HL-60 (cell line): ENCODE measurements around the gene BRD3.

Experiments
- DNase-seq, 2 experiments: peaks; one replicate each; pipeline ENCODE4 v3.0.0-alpha.2; 2010 to 2020; ENCODE audit warnings: low read depth in 1 of 2, low spot score in 1 of 2
- H3K27ac ChIP-seq: fragments of 250-450 bp; sonication (Bioruptor Pico); replicated peaks from 2 replicates; pipeline ENCODE4 v1.5.1; 2020; ENCODE audit warnings: mild to moderate bottlenecking, moderate library complexity
- H3K27me3 ChIP-seq: fragments of 250-450 bp; sonication (Bioruptor Pico); 2 replicates; pipeline ENCODE4 v1.5.1; 2021; ENCODE audit warnings: mild to moderate bottlenecking, moderate library complexity; ENCODE audit not compliant: insufficient read depth, poor library complexity, severe bottlenecking
- H3K4me3 ChIP-seq: replicated peaks from 2 replicates; pipeline ENCODE4 v1.5.1; 2011; ENCODE audit warnings: mild to moderate bottlenecking, control low read depth, low read length; ENCODE audit not compliant: insufficient read depth
- GABPA ChIP-seq: IDR thresholded peaks from 2 replicates; pipeline ENCODE4 v1.6.1; 2012; ENCODE audit warnings: low read depth
- POLR2AphosphoS5 ChIP-seq: IDR thresholded peaks from 2 replicates; pipeline ENCODE4 v1.6.1; 2012; ENCODE audit warnings: low read depth
- SPI1 ChIP-seq: IDR thresholded peaks from 2 replicates; pipeline ENCODE4 v1.6.1; 2012; ENCODE audit warnings: low read depth, mild to moderate bottlenecking, borderline replicate concordance
- TF ChIP-seq, protein P1 (sequence below): IDR thresholded peaks from 2 replicates; pipeline ENCODE4 v1.6.1; 2012; ENCODE audit warnings: low read depth; ENCODE audit not compliant: insufficient replicate concordance
- TF ChIP-seq, protein P2 (sequence below): IDR thresholded peaks from one replicate; pipeline ENCODE4 v1.5.1; 2011; ENCODE audit warnings: low read length, control low read depth, inconsistent platforms; ENCODE audit not compliant: insufficient read depth

The BRD3 gene

DNA sequence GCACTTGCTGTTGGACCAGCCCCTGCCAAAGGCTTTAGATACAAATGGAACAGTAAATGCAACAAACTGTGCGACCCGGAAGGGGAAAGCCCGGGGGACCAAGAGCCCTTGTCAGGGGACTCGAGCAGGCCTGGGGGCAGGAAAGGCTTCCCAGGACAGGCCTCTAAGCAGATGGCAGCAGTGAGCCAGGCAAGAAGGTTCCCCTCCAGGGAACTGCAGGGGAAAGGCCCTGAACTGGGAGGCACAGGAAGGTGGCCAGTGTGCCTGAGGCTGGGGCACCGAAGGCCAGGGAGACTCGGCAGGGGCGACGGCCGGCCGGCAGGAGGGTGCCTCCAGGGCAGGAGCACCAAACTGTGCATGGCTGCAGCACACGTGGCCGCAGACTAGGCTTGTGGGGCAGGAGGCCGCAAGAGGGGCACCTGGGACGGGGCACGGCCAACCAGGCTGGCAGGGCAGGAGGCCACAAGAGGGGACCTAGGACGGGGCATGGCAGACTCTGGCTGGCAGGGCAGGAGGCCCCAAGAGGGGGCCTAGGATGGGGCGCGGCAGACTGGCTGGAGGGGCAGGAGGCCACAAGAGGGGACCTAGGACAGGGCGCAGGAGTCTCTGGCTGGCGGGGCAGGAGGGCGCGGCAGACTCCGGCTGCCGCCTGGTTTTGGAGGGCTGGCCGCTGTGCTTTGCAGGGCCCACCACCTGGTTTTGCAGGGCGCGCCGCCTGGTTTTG, 85.7 kb downstream of the BRD3 start:
- no peak for TF ChIP-seq SPI1
- TF ChIP-seq, protein P1, sequence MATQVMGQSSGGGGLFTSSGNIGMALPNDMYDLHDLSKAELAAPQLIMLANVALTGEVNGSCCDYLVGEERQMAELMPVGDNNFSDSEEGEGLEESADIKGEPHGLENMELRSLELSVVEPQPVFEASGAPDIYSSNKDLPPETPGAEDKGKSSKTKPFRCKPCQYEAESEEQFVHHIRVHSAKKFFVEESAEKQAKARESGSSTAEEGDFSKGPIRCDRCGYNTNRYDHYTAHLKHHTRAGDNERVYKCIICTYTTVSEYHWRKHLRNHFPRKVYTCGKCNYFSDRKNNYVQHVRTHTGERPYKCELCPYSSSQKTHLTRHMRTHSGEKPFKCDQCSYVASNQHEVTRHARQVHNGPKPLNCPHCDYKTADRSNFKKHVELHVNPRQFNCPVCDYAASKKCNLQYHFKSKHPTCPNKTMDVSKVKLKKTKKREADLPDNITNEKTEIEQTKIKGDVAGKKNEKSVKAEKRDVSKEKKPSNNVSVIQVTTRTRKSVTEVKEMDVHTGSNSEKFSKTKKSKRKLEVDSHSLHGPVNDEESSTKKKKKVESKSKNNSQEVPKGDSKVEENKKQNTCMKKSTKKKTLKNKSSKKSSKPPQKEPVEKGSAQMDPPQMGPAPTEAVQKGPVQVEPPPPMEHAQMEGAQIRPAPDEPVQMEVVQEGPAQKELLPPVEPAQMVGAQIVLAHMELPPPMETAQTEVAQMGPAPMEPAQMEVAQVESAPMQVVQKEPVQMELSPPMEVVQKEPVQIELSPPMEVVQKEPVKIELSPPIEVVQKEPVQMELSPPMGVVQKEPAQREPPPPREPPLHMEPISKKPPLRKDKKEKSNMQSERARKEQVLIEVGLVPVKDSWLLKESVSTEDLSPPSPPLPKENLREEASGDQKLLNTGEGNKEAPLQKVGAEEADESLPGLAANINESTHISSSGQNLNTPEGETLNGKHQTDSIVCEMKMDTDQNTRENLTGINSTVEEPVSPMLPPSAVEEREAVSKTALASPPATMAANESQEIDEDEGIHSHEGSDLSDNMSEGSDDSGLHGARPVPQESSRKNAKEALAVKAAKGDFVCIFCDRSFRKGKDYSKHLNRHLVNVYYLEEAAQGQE, result no peak
- TF ChIP-seq POLR2AphosphoS5, result no peak
- TF ChIP-seq, protein P2, sequence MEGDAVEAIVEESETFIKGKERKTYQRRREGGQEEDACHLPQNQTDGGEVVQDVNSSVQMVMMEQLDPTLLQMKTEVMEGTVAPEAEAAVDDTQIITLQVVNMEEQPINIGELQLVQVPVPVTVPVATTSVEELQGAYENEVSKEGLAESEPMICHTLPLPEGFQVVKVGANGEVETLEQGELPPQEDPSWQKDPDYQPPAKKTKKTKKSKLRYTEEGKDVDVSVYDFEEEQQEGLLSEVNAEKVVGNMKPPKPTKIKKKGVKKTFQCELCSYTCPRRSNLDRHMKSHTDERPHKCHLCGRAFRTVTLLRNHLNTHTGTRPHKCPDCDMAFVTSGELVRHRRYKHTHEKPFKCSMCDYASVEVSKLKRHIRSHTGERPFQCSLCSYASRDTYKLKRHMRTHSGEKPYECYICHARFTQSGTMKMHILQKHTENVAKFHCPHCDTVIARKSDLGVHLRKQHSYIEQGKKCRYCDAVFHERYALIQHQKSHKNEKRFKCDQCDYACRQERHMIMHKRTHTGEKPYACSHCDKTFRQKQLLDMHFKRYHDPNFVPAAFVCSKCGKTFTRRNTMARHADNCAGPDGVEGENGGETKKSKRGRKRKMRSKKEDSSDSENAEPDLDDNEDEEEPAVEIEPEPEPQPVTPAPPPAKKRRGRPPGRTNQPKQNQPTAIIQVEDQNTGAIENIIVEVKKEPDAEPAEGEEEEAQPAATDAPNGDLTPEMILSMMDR, result no peak
- no peak for TF ChIP-seq GABPA
- no peak for DNase-seq
- Histone ChIP-seq H3K27me3 (no peaks in the 10 kb centered on the region), H3K4me3 (no peak overlapping the region), H3K27ac (no peak overlapping the region)

DNA sequence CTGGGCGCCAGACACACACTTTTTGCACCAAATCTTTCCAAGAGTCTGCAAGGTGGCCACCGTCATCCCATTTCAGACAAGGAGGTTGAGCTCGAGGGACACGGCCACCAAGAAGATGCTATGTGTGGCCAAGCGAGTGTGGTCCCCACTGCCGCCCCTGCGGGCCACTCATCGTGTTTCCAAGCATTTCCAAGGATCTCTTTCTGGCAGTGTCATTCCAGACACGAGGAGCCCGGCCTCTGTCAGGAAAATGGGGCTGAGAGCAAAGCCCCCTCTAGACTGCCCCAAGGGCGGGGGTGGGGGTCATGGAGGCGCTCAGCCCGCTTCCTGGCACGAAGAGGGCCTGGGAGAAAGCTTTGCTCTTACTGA, 86.3 kb downstream of the BRD3 start:
- H3K27me3 ChIP-seq, result no peaks in the 10 kb centered on the region
- DNase-seq, result no peak
- no peak overlapping the region for H3K27ac ChIP-seq

DNA sequence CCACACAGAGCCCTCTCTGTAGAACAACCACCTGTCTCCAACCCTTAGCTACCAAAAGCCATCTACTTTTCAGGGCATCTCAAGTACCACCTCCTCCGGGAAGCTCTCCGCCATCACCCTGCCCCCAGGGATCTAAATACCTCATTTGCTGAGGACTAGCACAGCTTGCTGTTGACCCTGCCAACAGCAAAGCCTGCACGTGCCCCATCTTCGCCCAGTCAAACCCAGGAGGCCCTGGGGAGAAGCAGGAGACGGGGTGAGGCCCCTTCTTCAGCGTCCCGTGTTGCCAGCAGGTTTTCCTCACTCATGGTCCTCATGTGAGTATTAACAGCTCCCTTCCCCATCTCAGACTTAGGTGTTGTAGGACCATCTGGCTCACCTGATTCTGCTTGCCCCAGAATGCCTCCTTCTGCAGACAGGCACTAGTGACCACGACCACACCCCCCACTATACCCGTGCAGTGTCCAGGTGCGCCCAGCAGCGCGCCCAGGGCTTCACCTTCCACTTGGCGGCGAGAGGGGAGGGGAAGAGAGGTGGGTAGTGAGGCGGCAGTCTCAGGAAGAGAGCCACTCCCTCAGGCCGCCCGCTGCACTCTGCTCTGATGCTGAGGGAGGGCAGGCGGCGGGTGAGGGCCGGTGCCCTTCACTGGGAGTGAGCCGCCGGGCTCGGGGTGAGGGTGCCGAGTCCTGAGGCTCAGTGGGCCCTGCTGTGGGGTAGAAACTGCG, 86.8 kb downstream of the BRD3 start:
- Histone ChIP-seq H3K27ac (no peak overlapping the region), H3K4me3 (no peak overlapping the region), H3K27me3 (no peaks in the 10 kb centered on the region)
- TF ChIP-seq SPI1 (no peak), GABPA (no peak), POLR2AphosphoS5 (no peak)
- TF ChIP-seq, protein P2, result no peak
- TF ChIP-seq, protein P1, result no peak
- DNase-seq, result no peak

More for the DNA sequence above, 86.3 kb downstream of the BRD3 start:
- TF ChIP-seq SPI1 (no peak), POLR2AphosphoS5 (no peak), GABPA (no peak)
- TF ChIP-seq, protein P1, result no peak
- TF ChIP-seq, protein P2, result no peak
- no peak overlapping the region for H3K4me3 ChIP-seq
